Neural cell (in vitro differentiated cells): ENCODE results near the gene KCNH5. TPM values are rescaled to one million over a fixed set of nuclear protein-coding genes. Genes with fewer than 3 reads are reported as not detected.
A peak's percentile ranks its signal among the peaks of the same experiment; 100 is the strongest.

Experiments
- H2AFZ ChIP-seq: fragments of 200-600, 300-800 bp; sonication (generic), shearing (Covaris generic); 2 replicates; pipeline ENCODE4 v1.6.0; 2014; ENCODE audit warnings: low read depth, mild to moderate bottlenecking, antibody characterized with exemption, low read length, moderate library complexity
- H3F3A ChIP-seq: fragments of 200-600 bp; shearing (Covaris generic); 2 replicates; pipeline ENCODE4 v1.6.1; 2016; ENCODE audit warnings: mild to moderate bottlenecking, moderate library complexity, mixed read lengths, antibody characterized with exemption, low read length; ENCODE audit not compliant: insufficient read depth, poor library complexity, severe bottlenecking
- H3K27ac ChIP-seq: fragments of 200-600, 300-800 bp; sonication (generic), shearing (Covaris generic); 2 replicates; pipeline ENCODE4 v1.5.1; 2014; ENCODE audit warnings: mild to moderate bottlenecking, low read length, moderate library complexity
- H3K27me3 ChIP-seq: fragments of 300-800, 200-600 bp; sonication (generic), shearing (Covaris generic); 2 replicates; pipeline ENCODE4 v1.6.0; 2014; ENCODE audit warnings: mild to moderate bottlenecking, low read depth, low read length, moderate library complexity; ENCODE audit not compliant: insufficient read depth
- H3K36me3 ChIP-seq: fragments of 300-800, 200-600 bp; sonication (generic), shearing (Covaris generic); 2 replicates; pipeline ENCODE4 v1.5.1; 2014; ENCODE audit warnings: mild to moderate bottlenecking, antibody characterized with exemption, low read length, moderate library complexity; ENCODE audit not compliant: insufficient read depth
- H3K4me2 ChIP-seq: fragments of 300-800, 200-600 bp; sonication (generic), shearing (Covaris generic); 2 replicates; pipeline ENCODE4 v1.6.0; 2014; ENCODE audit warnings: mild to moderate bottlenecking, low read length
- H3K4me3 ChIP-seq: fragments of 300-800, 200-600 bp; sonication (generic), shearing (Covaris generic); 2 replicates; pipeline ENCODE4 v1.5.1; 2014; ENCODE audit warnings: mild to moderate bottlenecking, low read length, moderate library complexity
- H3K79me2 ChIP-seq: fragments of 200-600 bp; shearing (Covaris generic); replicated peaks from 2 replicates; pipeline ENCODE4 v1.6.0; 2014; ENCODE audit warnings: mild to moderate bottlenecking, low read length, moderate library complexity; ENCODE audit not compliant: insufficient read depth
- H3K9ac ChIP-seq: fragments of 300-800, 200-600 bp; sonication (generic), shearing (Covaris generic); 2 replicates; pipeline ENCODE4 v1.6.1; 2016; ENCODE audit warnings: mild to moderate bottlenecking, low read length, mixed read lengths
- H3K9me2 ChIP-seq: fragments of 200-600 bp; shearing (Covaris generic); 2 replicates; pipeline ENCODE4 v1.6.1; 2016; ENCODE audit warnings: mild to moderate bottlenecking, low read length, mixed read lengths; ENCODE audit not compliant: insufficient read depth
- H3K9me3 ChIP-seq: fragments of 200-600, 300-800 bp; sonication (generic), shearing (Covaris generic); 2 replicates; pipeline ENCODE4 v1.6.1; 2016; ENCODE audit warnings: mild to moderate bottlenecking, mixed run types, low read length, moderate library complexity, mixed read lengths
- H4K20me1 ChIP-seq: fragments of 200-600 bp; shearing (Covaris generic); 2 replicates; pipeline ENCODE4 v1.6.1; 2016; ENCODE audit warnings: mild to moderate bottlenecking, mixed run types; ENCODE audit not compliant: insufficient read depth
- EP300 ChIP-seq: fragments of 450-650 bp; conservative IDR thresholded peaks from 2 replicates; pipeline ENCODE4 v1.6.1; 2014; ENCODE audit warnings: antibody characterized with exemption, mild to moderate bottlenecking, moderate library complexity; ENCODE audit not compliant: poor library complexity, severe bottlenecking
- EZH2 ChIP-seq: fragments of 200-600, 300-800 bp; shearing (Covaris generic), sonication (generic); IDR thresholded peaks from 2 replicates; pipeline ENCODE4 v1.6.1; 2014; ENCODE audit warnings: antibody characterized with exemption, low read length, borderline replicate concordance, mild to moderate bottlenecking; ENCODE audit not compliant: insufficient read depth, poor library complexity, severe bottlenecking
- MXI1 ChIP-seq: fragments of 450-650 bp; conservative IDR thresholded peaks from 2 replicates; pipeline ENCODE4 v1.6.1; 2014; ENCODE audit warnings: antibody characterized with exemption, mild to moderate bottlenecking; ENCODE audit not compliant: poor library complexity, severe bottlenecking
- POLR2AphosphoS5 ChIP-seq: IDR thresholded peaks from 2 replicates; pipeline ENCODE4 v1.6.1; 2012
- RAD21 ChIP-seq: fragments of 450-650 bp; conservative IDR thresholded peaks from 2 replicates; pipeline ENCODE4 v1.6.1; 2014; ENCODE audit warnings: antibody characterized with exemption, mild to moderate bottlenecking, moderate library complexity
- SMC3 ChIP-seq: fragments of 450-650 bp; conservative IDR thresholded peaks from 2 replicates; pipeline ENCODE4 v1.6.1; 2014; ENCODE audit warnings: antibody characterized with exemption, mild to moderate bottlenecking, moderate library complexity; ENCODE audit not compliant: poor library complexity
- TAF1 ChIP-seq: IDR thresholded peaks from 2 replicates; pipeline ENCODE4 v1.6.1; 2012; ENCODE audit warnings: low read depth
- polyA plus RNA-seq: library from polyadenylated mRNA; depleted of rRNA; stranded (reverse); fragments of >200 nt; gene quantifications from 2 replicates; pipeline ENCODE4 v1.2.3, GENCODE V29; 2014
- TF ChIP-seq, protein P1 (sequence below): IDR thresholded peaks from 2 replicates; pipeline ENCODE4 v1.6.1; 2012; ENCODE audit warnings: borderline replicate concordance
- TF ChIP-seq, protein P2 (sequence below): fragments of 450-650 bp; IDR thresholded peaks from 2 replicates; pipeline ENCODE4 v1.5.1; 2014; ENCODE audit warnings: antibody characterized with exemption, mild to moderate bottlenecking, moderate library complexity; ENCODE audit not compliant: poor library complexity, severe bottlenecking

The KCNH5 gene
- polyA plus RNA-seq, 1 donor from 2014 or later, result 0.95 TPM

GRCh38 chr14:63039866-63040265 lies 5.4 kb downstream of the KCNH5 start:
- H2AFZ ChIP-seq, result no peak overlapping the region
- no peaks in the 10 kb centered on the region for H3K36me3 ChIP-seq
- no peaks in the 10 kb centered on the region for H3K9me2 ChIP-seq
- H3K4me2 ChIP-seq, result no peak overlapping the region
- no peaks in the 10 kb centered on the region for H3F3A ChIP-seq
- H3K27ac ChIP-seq, result no peak overlapping the region
- no peak overlapping the region for H3K4me3 ChIP-seq
- no peaks in the 10 kb centered on the region for H3K9me3 ChIP-seq
- H3K79me2 ChIP-seq, result no peaks in the 10 kb centered on the region
- peaks cover 5% of the 10 kb centered on the region for H3K27me3 ChIP-seq
- H4K20me1 ChIP-seq, result no peaks in the 10 kb centered on the region
- TF ChIP-seq SMC3 (peak; percentile 76), EP300 (no peak), MXI1 (no peak), TAF1 (no peak), POLR2AphosphoS5 (no peak), RAD21 (peak; percentile 76), EZH2 (no peak)
- TF ChIP-seq, protein P1, sequence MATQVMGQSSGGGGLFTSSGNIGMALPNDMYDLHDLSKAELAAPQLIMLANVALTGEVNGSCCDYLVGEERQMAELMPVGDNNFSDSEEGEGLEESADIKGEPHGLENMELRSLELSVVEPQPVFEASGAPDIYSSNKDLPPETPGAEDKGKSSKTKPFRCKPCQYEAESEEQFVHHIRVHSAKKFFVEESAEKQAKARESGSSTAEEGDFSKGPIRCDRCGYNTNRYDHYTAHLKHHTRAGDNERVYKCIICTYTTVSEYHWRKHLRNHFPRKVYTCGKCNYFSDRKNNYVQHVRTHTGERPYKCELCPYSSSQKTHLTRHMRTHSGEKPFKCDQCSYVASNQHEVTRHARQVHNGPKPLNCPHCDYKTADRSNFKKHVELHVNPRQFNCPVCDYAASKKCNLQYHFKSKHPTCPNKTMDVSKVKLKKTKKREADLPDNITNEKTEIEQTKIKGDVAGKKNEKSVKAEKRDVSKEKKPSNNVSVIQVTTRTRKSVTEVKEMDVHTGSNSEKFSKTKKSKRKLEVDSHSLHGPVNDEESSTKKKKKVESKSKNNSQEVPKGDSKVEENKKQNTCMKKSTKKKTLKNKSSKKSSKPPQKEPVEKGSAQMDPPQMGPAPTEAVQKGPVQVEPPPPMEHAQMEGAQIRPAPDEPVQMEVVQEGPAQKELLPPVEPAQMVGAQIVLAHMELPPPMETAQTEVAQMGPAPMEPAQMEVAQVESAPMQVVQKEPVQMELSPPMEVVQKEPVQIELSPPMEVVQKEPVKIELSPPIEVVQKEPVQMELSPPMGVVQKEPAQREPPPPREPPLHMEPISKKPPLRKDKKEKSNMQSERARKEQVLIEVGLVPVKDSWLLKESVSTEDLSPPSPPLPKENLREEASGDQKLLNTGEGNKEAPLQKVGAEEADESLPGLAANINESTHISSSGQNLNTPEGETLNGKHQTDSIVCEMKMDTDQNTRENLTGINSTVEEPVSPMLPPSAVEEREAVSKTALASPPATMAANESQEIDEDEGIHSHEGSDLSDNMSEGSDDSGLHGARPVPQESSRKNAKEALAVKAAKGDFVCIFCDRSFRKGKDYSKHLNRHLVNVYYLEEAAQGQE, result no peak
- TF ChIP-seq, protein P2, sequence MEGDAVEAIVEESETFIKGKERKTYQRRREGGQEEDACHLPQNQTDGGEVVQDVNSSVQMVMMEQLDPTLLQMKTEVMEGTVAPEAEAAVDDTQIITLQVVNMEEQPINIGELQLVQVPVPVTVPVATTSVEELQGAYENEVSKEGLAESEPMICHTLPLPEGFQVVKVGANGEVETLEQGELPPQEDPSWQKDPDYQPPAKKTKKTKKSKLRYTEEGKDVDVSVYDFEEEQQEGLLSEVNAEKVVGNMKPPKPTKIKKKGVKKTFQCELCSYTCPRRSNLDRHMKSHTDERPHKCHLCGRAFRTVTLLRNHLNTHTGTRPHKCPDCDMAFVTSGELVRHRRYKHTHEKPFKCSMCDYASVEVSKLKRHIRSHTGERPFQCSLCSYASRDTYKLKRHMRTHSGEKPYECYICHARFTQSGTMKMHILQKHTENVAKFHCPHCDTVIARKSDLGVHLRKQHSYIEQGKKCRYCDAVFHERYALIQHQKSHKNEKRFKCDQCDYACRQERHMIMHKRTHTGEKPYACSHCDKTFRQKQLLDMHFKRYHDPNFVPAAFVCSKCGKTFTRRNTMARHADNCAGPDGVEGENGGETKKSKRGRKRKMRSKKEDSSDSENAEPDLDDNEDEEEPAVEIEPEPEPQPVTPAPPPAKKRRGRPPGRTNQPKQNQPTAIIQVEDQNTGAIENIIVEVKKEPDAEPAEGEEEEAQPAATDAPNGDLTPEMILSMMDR, result peak; percentile 63
- no peak overlapping the region for H3K9ac ChIP-seq

DNA sequence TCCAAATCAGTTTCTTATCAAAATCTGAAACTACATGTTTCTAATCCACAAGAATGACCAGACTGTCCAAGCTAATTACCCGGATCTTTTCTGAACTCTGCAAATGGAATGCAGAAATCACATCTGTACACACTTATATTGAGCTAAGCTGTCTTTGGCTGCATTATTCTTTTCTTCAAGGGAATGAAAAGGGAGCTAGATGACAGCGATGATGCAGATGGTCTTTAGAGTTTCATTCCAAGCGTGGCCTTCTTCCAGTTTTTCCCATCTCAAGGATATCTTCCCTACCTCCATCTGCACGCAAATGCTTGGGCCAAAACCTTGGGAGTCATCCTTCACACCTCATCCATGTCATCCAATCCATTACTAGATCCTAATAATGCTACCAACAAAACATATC lies 12.6 kb downstream of the KCNH5 start:
- Histone ChIP-seq H3K9me3 (no peaks in the 10 kb centered on the region), H3F3A (no peaks in the 10 kb centered on the region), H3K27me3 (no peaks in the 10 kb centered on the region), H3K36me3 (no peaks in the 10 kb centered on the region), H3K9me2 (no peaks in the 10 kb centered on the region), H4K20me1 (no peaks in the 10 kb centered on the region), H3K9ac (no peak overlapping the region), H3K27ac (no peak overlapping the region), H3K4me2 (no peak overlapping the region), H2AFZ (no peak overlapping the region), H3K4me3 (no peak overlapping the region), H3K79me2 (no peaks in the 10 kb centered on the region)
- TF ChIP-seq, protein P2, result no peak
- TF ChIP-seq EP300 (no peak), MXI1 (no peak), TAF1 (no peak), SMC3 (no peak), RAD21 (no peak), POLR2AphosphoS5 (no peak), EZH2 (no peak)
- TF ChIP-seq, protein P1, result no peak
